Common myeloid progenitor, CD34-positive (primary cell): Measurements from ENCODE around the gene PRR35.

Source experiments
- CTCF ChIA-PET: fragments of 350-600 bp; sonication (Branson Sonifier 250); formaldehyde crosslinking; loops from one replicate; lab custom pipeline; 2021; ENCODE audit warnings: antibody characterized with exemption; lab: Charles Lee
- POLR2A ChIA-PET: fragments of 350-600 bp; sonication (Branson Sonifier 250); formaldehyde crosslinking; loops from one replicate; lab custom pipeline; 2021; ENCODE audit warnings: antibody characterized with exemption; lab: Charles Lee
- DNase-seq, 3 donors: peaks; one replicate each; pipeline versions ENCODE4 v3.0.0 to v3.0.0-alpha.2; 2013
- H3K27ac ChIP-seq, 2 experiments: 1 replicate in 1 of 2; 2 replicates in 1 of 2; pipeline ENCODE4 v1.7.0; 2013; ENCODE audit warnings: inconsistent platforms in 2 of 2, low read length in 2 of 2, mild to moderate bottlenecking in 2 of 2, low read depth in 1 of 2, moderate library complexity in 1 of 2; ENCODE audit not compliant: severe bottlenecking in 2 of 2, insufficient read depth in 1 of 2, poor library complexity in 1 of 2
- H3K27me3 ChIP-seq, 5 experiments: replicated peaks in 2 of 5; 1 replicate in 3 of 5; 2 replicates in 2 of 5; pipeline versions ENCODE4 v1.6.1 to v1.7.0; 2013; ENCODE audit warnings: low read length in 4 of 5, mild to moderate bottlenecking in 2 of 5, moderate library complexity in 2 of 5, inconsistent platforms in 1 of 5; ENCODE audit not compliant: insufficient read depth in 5 of 5, control insufficient read depth in 4 of 5
- H3K36me3 ChIP-seq, 4 experiments: 1 replicate in 2 of 4; 2 replicates in 2 of 4; pipeline versions ENCODE4 v1.6.1 to v1.7.0; 2013; ENCODE audit warnings: low read length in 3 of 4, control low read depth in 1 of 4, mild to moderate bottlenecking in 1 of 4; ENCODE audit not compliant: control insufficient read depth in 4 of 4, insufficient read depth in 4 of 4
- H3K4me1 ChIP-seq, 4 experiments: 1 replicate in 3 of 4; 2 replicates in 1 of 4; pipeline versions ENCODE4 v1.6.1 to v1.7.1; 2013; ENCODE audit warnings: low read length in 3 of 4, mild to moderate bottlenecking in 3 of 4, control low read depth in 1 of 4, inconsistent platforms in 1 of 4, moderate library complexity in 1 of 4; ENCODE audit not compliant: control insufficient read depth in 4 of 4, insufficient read depth in 4 of 4; ENCODE audit errors: control extremely low read depth in 1 of 4
- H3K4me3 ChIP-seq, 7 experiments: 1 replicate in 4 of 7; 2 replicates in 3 of 7; pipeline versions ENCODE4 v1.5.1 to v1.7.0; 2013; ENCODE audit warnings: mild to moderate bottlenecking in 7 of 7, low read length in 6 of 7, moderate library complexity in 6 of 7, inconsistent platforms in 2 of 7, low read depth in 2 of 7, control low read depth in 1 of 7; ENCODE audit not compliant: insufficient read depth in 4 of 7, control insufficient read depth in 1 of 7; ENCODE audit errors: extremely low read depth in 1 of 7
- H3K9me3 ChIP-seq, 5 experiments: 1 replicate in 4 of 5; 2 replicates in 1 of 5; pipeline versions ENCODE4 v1.6.1 to v1.7.1; 2013; ENCODE audit warnings: low read length in 4 of 5, mild to moderate bottlenecking in 2 of 5, inconsistent platforms in 1 of 5, low read depth in 1 of 5, moderate library complexity in 1 of 5; ENCODE audit not compliant: control insufficient read depth in 4 of 5, insufficient read depth in 2 of 5; ENCODE audit errors: control extremely low read depth in 1 of 5
- WGBS: methylation state at CpG from one replicate; pipeline ENCODE4 v1.1.5; 2013; ENCODE audit not compliant: insufficient coverage; 5-methylcytosine and 5-hydroxymethylcytosine counted together

Gene PRR35

GRCh38 chr16:534856-535445 is 25.2 kb upstream of the PRR35 start:
- Histone ChIP-seq H3K27ac (no peak overlapping the region), H3K4me1 (peaks cover 0 to 6% (median 0%) of the 10 kb centered on the region in 4 experiments), H3K4me3 (no peak overlapping the region), H3K27me3 (no peaks in the 10 kb centered on the region), H3K9me3 (no peaks in the 10 kb centered on the region), H3K36me3 (peaks cover 2 to 60% (median 22%) of the 10 kb centered on the region in 4 experiments)
- no peak for DNase-seq
- ChIA-PET CTCF (no interaction called here), POLR2A (no interaction called here)
- 95% methylated on average over 24 of the region's 27 CpGs for WGBS

GRCh38 chr16:535446-536405 is 24.5 kb upstream of the PRR35 start:
- Histone ChIP-seq H3K9me3 (no peaks in the 10 kb centered on the region), H3K27ac (no peak overlapping the region), H3K4me1 (peaks cover 0 to 3% (median 0%) of the 10 kb centered on the region in 4 experiments), H3K27me3 (no peaks in the 10 kb centered on the region), H3K4me3 (no peak overlapping the region), H3K36me3 (peaks cover 2 to 64% (median 24%) of the 10 kb centered on the region in 4 experiments)
- CTCF ChIA-PET, result no interaction called here
- 93% methylated on average over 32 of the region's 39 CpGs for WGBS
- POLR2A ChIA-PET, result no interaction called here
- DNase-seq, result no peak

- POLR2A ChIA-PET, result interaction anchor here (0.8 kb wide), 1 partner anchor 100 kb away, joined by 3 read pairs; no protein-coding TSS in a partner anchor
- no peaks in the 10 kb centered on the region for H3K9me3 ChIP-seq
- peaks cover 0 to under 1% (median 0%) of the 10 kb centered on the region in 4 experiments for H3K4me1 ChIP-seq
- WGBS, result 95% methylated on average over 9 of the region's 17 CpGs
- DNase-seq, result no peak
- no peak overlapping the region for H3K27ac ChIP-seq
- CTCF ChIA-PET, result interaction anchor here (1.2 kb wide), 1 partner anchor 11 kb away, joined by 3 read pairs; no protein-coding TSS in a partner anchor
- peaks cover 2 to 71% (median 25%) of the 10 kb centered on the region in 4 experiments for H3K36me3 ChIP-seq
- H3K27me3 ChIP-seq, result no peaks in the 10 kb centered on the region
- H3K4me3 ChIP-seq, result no peak overlapping the region
Observed at GRCh38 chr16:536746-537145, 23.4 kb upstream of the PRR35 start.

- peaks cover 2 to 76% (median 27%) of the 10 kb centered on the region in 4 experiments for H3K36me3 ChIP-seq
Observed at GRCh38 chr16:537415-538335, 22.5 kb upstream of the PRR35 start.

GRCh38 chr16:539901-540530 is 20.2 kb upstream of the PRR35 start:
- POLR2A ChIA-PET, result no interaction called here
- no peak for DNase-seq
- no peak overlapping the region for H3K4me3 ChIP-seq
- 98% methylated on average over 33 of the region's 34 CpGs for WGBS
- CTCF ChIA-PET, result interaction anchor here (1.1 to 1.7 kb wide), 2 partner anchors 10 to 14 kb away, joined by 3 to 4 read pairs; no protein-coding TSS in a partner anchor
- no peaks in the 10 kb centered on the region for H3K4me1 ChIP-seq
- no peaks in the 10 kb centered on the region for H3K27me3 ChIP-seq
- H3K36me3 ChIP-seq, result peaks cover 2 to 71% (median 28%) of the 10 kb centered on the region in 4 experiments
- H3K27ac ChIP-seq, result no peak overlapping the region
- H3K9me3 ChIP-seq, result no peaks in the 10 kb centered on the region

More at GRCh38 chr16:537415-538335, 22.5 kb upstream of the PRR35 start:
- ChIA-PET POLR2A (interaction anchor here (0.8 kb wide), 1 partner anchor 99 kb away, joined by 3 read pairs; no protein-coding TSS in a partner anchor), CTCF (interaction anchor here (1.2 to 1.4 kb wide), 2 partner anchors 7 to 10 kb away, joined by 3 to 6 read pairs; no protein-coding TSS in a partner anchor)
- DNase-seq, result no peak
- Histone ChIP-seq H3K27ac (no peak overlapping the region), H3K4me3 (no peak overlapping the region), H3K9me3 (no peaks in the 10 kb centered on the region), H3K4me1 (no peaks in the 10 kb centered on the region), H3K27me3 (no peaks in the 10 kb centered on the region)
- WGBS, result 98% methylated on average over 55 of the region's 60 CpGs

GRCh38 chr16:540645-541340 is 19.4 kb upstream of the PRR35 start:
- Histone ChIP-seq H3K27ac (no peak overlapping the region), H3K9me3 (no peaks in the 10 kb centered on the region), H3K36me3 (peaks cover 0 to 68% (median 27%) of the 10 kb centered on the region in 4 experiments), H3K4me3 (no peak overlapping the region), H3K27me3 (no peaks in the 10 kb centered on the region), H3K4me1 (no peaks in the 10 kb centered on the region)
- WGBS, result 97% methylated on average over 24 of the region's 29 CpGs
- DNase-seq, result no peak
- ChIA-PET POLR2A (no interaction called here), CTCF (interaction anchor here (1.1 kb wide), 1 partner anchor 11 kb away, joined by 3 read pairs; no protein-coding TSS in a partner anchor)
